Medulla oblongata (tissue), 1 donor: ENCODE measurements around the gene CALR3.
"Not testable (repeated sequence)": the region's sequence is repeated elsewhere in the genome, so short reads cannot be mapped to it uniquely, and the experiment has no call there.

Source experiments
- DNase-seq: peaks from one replicate; pipeline ENCODE4 v3.0.0-alpha.2; 2015; ENCODE audit errors: extremely low spot score

The CALR3 gene

GRCh38 chr19:16524991-16525734 is 29.2 kb upstream of the CALR3 start:
- DNase-seq = no peak

DNA sequence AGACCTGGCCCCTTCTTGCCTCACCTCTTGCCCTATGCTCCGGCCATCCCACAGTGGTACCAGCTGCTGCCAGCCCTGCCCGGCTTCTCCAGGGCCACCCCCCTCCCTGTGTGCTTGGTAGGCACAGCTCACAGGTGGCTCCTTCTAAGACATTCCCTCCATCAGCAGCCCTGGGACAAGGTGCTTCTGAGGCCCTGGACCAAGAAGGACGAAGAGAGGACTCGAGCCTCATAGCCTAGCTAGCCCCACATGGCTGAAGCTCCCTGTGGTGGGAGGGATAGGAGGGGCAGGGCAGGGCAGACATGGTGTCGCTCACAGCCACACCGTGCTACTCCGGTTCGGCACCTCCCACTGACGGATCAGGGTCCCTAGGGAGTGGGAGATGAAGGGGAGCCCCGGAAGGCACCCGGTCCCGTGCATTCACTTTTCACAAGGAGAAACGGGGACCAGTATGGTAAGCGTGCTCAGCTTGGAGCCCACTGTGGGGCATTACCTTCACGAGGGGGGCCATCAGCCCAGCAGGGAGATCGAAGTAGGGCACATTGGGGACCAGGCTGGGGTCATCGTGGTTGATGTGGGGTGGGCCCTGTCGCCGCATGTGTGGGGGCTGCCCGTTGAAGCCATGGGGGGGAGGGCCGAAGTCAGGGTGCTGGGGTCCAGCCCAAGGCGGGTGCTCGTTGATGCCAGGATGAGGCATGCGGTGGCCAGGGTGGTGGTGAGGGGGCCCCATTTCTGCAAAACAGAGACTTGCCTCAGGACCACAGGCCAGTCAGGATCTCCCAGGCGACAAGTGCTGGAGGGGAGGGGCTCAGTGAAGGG is 26.8 kb upstream of the CALR3 start:
- DNase-seq = no peak

- no peak for DNase-seq
Measured at GRCh38 chr19:16521715-16522289, 25.8 kb upstream of the CALR3 start.

DNA sequence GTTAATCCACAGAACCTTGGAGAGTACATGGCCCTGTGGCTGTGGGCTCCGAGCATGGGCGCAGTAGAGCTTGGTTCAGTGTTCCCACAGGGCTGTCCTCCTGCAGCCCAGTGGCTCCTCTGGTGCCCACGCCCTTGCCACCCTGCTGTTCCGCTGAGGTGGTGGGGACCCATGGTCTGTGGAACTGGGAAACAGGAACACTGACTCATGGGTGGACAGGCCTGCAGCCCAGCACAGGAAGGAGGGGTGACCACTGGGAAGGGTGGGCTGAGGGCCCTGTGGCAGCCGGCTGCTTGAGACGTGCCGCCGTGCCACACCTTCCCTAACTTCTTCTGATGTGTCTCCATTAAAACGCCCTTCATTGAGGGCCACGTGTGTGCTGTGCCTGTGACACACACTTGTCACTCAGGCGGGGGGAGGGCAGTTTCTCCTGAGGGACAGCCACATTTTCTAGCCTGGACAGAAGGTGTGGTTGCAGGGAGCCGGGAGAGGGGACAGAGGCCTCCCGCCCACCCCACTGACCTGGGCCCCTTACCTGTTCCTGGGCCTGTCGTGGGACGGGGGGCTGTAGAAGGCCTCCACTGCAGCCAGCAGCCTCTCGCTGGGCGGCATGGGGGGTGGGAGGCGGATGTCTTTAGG is 25.1 kb upstream of the CALR3 start:
- no peak for DNase-seq

DNA sequence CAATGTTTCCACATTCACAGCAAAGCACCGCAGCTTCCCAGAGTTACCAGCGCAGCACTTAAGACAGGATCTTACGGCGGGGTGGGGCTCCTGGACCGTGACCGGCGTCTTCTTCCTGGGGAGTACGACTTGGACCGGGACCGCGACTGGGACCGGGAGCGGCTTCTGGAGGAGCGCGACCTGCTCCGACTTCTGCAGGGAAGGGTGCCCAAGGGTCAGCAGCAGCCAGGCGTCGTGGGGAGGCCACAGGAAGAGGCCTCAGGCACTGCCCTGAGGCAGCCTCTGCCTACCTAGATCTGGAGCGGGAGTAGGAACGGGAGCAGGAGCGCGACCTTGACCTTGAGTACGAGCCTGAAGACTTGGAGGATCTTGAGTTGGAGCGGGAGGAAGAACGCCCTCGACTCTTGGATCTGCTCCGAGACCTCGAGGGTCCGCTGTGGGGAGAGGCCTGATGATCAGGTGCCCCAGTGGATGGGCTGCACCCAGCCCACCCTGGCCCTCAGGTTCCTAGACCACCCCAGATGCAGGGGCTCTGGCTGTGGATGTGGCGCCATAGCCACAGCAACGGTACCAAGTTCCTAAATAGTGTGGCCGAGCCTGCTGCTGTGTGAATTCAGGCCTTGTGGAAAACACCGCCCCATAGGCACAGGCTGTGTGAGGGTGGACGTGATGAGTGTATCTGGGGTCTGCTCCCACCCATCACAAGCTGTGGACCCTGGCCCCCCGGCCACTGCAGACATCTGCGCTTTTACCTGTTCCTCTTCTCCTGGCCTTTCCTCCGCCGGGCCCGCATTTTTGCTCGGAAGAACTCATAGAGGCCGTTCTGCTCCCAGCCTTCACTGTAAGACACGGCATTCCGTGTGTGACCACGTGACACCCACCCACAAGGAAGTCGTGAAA is 24.4 kb upstream of the CALR3 start:
- no peak for DNase-seq

- no peak for DNase-seq
Measured at GRCh38 chr19:16519230-16519687, 23.3 kb upstream of the CALR3 start.

- DNase-seq = no peak
Measured at GRCh38 chr19:16518483-16519229, 22.7 kb upstream of the CALR3 start.

DNA sequence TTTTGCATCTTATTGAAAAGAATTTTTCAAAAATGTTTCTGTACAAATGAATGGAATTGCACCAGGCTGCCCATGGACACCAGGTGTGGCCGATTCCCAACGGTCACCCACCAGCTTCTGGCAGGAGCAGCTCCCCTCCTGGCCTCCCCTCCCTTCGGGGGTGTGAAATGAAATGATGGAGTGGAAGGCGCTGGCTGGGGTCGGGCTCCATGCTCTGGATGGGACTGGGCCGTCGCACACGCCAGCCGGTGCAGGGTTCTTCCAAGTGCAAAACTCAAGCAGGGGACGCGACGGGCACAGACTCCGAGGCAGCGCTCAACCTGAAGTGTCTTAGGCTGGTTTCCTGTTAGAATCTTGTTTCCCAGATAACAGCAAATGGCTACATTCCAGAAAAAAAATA is 22.1 kb upstream of the CALR3 start:
- no peak for DNase-seq

DNA sequence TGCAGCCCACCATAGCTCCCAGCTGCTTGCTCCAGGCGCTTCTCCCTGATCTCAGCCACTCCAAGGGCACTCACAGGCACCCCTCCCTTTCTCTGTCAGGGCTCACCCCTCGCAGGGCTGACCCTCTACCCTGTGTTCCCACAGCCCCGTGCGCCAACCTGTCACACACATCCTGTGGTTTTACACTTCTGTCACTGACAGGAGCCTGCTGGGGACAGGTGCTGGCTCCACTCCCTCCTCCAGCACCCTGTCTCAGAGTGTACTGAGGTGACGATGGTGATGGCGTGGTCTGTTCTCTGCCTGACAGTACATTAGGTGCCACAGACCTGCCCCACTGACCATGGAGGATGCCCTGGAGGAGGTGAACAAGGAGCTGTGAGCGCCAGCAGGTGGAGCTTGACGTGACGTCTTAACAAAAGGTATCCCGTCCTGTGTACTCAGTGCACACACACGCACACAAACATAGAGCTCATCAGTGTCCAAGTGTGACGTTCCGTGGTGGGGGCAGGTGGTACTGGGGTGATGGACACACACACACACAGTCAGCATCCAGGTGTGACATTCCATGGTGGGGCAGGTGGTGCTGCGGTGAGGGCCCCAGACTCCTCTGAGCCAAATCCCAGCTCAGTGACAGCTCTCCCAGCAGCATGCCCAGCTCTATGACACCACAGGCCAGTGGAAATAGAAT is 21.1 kb upstream of the CALR3 start:
- DNase-seq = no peak

GRCh38 chr19:16516381-16516780 is 20.4 kb upstream of the CALR3 start:
- DNase-seq = no peak

DNA sequence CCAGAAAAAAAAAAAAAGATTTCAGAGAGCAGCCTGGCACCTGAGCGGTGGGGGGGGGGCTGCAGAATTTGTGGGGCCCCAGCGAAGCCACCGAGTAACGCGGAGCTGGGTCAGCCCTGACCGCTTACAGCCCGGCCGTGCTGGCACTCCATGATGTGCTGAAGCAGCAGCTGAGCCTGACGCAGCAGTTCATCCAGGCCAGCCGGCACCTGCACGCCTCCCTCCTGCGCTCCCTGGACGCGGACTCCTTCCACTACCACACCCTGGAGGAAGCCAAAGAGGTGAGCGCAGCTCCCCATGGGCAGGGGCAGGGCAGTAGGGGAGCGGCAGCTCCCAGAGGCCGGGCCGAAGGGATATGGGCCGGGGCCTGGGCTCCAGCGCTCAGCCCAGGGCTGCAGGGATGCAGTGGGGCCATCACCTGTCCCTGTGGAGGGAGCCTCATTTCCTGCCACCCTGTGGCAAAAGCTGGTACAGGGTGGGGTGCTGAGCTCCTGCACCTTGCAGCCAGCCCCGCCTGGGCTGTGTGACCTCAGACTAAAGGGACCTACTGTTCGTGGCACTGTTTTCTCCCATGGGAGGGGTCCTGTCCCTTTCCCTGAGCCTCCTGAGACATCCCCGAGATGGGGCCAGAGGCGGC is 18.5 kb upstream of the CALR3 start:
- no peak for DNase-seq

DNA sequence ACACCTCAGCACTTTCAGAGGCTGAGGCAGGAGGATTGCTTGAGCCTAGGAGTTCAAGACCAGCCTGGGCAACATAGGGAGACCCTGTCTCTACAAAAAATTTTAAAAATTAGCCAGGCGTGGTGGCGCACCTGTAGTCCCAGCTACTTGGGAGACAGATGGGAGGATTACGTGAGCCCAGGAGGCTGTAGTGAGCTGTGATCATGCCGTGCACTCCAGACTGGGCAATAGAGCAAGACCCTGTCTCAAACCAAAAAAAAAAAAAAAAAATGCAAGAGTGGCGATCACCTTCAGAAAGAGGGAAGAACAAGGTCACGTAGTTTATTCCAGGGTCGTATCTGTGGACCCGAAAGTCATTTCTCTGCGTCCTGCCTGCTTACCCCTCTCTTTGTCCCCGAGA is 16.6 kb upstream of the CALR3 start:
- not testable (repeated sequence) for DNase-seq

- peak; percentile 81 for DNase-seq
Measured at GRCh38 chr19:16509141-16510061, 13.4 kb upstream of the CALR3 start.

DNA sequence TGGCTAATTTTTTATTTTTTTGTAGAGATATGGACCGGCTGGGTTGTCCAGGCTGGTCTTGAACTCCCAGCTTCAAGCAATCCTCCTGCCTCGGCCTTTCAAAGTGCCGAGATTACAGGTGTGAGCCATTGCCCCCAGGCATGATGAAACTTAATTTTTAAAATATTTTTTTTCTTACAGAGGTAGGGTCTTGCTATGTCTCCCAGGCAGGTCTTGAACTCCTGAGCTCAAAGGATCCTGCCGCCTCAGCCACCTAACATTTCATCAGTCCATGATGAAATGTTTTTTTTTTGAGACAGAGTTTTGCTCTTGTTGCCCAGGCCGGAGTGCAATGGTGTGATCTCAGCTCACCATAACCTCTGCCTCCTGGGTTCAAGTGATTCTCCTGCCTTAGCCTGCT is 12.6 kb upstream of the CALR3 start:
- DNase-seq = no peak

- DNase-seq = no peak
Measured at GRCh38 chr19:16506961-16507360, 11.0 kb upstream of the CALR3 start.

GRCh38 chr19:16506161-16506560 is 10.2 kb upstream of the CALR3 start:
- not testable (repeated sequence) for DNase-seq

- no peak for DNase-seq
Measured at GRCh38 chr19:16504271-16504670, 8.3 kb upstream of the CALR3 start.

DNA sequence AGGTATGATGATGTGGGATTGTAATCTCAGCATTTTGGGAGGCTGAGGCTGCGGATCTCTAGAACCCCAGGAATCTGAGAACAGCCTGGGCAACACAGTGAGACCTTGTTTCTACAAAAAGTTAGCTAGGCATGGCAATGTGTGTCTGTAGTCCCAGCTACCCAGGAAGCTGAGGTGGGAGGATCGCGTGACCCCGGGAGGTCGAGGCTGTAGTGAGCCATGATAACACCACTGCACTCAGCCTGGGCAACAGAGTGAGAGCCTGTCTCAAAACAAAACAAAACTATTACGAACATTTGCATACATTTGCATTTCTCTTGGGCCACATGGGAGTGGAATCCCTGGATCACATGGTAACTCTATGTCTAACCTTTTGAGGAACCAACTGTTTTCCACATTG is 1.9 kb upstream of the CALR3 start:
- DNase-seq = no peak
